AG09309 (cell line): ENCODE data around the gene GRIN2A.

Experiments
- DNase-seq: peaks from one replicate; pipeline ENCODE4 v3.0.0-alpha.2; 2010; ENCODE audit warnings: low read depth
- H3K4me3 ChIP-seq: 2 replicates; pipeline ENCODE4 v1.5.1; 2011; ENCODE audit warnings: mild to moderate bottlenecking, low read depth, low read length, moderate library complexity; ENCODE audit not compliant: control insufficient read depth
- TF ChIP-seq, protein P1 (sequence below): IDR thresholded peaks from 2 replicates; pipeline ENCODE4 v1.5.1; 2011; ENCODE audit warnings: mild to moderate bottlenecking, low read depth, low read length, inconsistent platforms; ENCODE audit not compliant: insufficient read depth, control insufficient read depth; ENCODE audit errors: missing control alignments

The GRIN2A gene

DNA sequence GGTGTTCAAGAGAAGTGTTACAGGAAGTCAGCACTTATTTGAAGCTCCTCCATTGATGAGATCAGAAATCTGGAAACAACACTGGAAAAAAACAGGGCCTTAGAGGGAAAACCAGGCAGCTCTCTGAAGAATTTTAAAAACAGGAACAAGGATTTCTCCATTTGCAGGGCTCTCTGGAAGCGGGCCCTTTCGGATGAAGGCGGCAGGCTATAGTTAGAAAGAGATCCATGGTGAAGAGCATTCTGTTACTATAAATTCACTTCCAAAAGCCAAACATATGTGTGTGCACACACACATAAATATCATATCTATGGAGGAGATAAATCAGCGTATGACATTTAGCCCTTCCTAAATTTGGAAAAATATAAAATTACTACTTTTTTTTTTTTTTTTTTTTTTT lies 42.6 kb upstream of the GRIN2A start:
- no peak for DNase-seq
- H3K4me3 ChIP-seq = no peak overlapping the region
- TF ChIP-seq, protein P1, sequence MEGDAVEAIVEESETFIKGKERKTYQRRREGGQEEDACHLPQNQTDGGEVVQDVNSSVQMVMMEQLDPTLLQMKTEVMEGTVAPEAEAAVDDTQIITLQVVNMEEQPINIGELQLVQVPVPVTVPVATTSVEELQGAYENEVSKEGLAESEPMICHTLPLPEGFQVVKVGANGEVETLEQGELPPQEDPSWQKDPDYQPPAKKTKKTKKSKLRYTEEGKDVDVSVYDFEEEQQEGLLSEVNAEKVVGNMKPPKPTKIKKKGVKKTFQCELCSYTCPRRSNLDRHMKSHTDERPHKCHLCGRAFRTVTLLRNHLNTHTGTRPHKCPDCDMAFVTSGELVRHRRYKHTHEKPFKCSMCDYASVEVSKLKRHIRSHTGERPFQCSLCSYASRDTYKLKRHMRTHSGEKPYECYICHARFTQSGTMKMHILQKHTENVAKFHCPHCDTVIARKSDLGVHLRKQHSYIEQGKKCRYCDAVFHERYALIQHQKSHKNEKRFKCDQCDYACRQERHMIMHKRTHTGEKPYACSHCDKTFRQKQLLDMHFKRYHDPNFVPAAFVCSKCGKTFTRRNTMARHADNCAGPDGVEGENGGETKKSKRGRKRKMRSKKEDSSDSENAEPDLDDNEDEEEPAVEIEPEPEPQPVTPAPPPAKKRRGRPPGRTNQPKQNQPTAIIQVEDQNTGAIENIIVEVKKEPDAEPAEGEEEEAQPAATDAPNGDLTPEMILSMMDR = no peak

DNA sequence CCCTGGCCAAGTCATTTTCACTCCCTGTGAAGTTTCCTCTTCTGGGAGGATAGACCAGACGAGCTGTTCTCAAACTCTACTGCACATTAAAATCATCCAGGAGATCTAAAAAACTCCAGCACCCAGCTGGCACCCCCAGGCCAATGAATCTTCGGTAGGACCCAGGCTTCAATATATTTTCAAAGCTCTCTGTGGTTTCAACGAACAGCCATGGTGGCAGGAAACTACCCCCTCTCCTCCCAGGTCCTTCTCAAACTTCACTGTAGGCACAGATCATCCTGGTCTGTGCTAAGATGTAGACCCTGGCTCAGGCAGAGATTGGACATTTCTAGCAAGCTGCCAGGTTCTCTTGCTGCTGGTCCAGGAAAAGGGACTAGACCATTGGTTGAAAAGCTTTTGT lies 38.7 kb upstream of the GRIN2A start:
- DNase-seq = no peak

DNA sequence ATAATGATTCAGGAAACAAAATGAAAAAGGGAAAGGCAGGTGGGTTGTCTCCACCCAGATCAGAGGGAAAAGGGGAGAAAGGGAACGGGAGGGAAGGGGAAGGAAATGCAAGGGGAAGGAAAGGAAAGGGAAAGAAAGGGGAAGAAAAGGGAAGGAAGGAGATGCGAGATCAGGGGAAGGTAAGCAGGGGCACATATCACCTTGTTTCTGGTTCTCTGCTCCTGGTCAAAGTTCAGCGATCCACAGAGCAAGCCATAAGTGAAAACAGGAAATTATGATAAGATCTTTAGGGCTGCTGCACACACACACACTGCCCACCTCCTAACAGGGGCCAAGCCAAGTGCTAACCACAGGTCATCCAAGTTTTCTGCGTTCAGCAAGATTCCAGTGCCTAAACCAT lies 37.5 kb upstream of the GRIN2A start:
- no peak for DNase-seq
- TF ChIP-seq, protein P1 = no peak
- no peak overlapping the region for H3K4me3 ChIP-seq

More for the DNA sequence above, 38.7 kb upstream of the GRIN2A start:
- H3K4me3 ChIP-seq = no peak overlapping the region
- TF ChIP-seq, protein P1 = no peak

DNA sequence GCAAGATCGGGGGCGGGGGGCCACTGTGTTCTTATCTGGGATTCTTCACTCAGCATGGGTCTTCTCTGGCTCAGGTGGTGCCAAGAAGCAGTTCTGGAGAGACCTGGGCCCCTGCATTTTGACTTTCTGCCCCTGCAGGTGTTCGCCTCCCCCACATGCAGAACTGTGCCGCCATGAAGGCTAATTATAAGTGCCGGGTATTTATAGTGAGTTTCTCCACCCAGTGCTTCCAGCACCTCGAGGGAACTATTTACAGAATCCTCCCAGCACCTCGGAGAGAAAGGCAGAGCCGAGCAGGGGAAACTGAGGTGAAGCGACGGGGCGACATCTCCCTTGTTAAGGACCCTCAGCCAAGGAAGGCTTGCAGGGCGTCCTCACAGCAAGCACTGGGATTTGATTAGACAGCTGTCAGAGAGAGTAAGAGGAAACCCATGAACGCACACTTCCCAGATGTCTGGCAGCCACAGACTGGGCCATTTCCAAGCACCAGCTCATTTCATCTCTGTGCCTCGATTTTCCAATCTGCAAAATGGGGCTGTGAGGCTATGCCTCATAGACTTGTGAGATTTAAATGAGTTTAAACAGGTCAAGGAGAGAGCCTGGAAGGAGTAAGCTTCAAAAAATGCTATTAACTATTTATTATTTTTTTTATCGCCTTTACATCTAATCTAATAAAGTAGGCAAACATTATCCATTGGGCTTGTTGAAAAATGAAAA lies 36.4 kb upstream of the GRIN2A start:
- TF ChIP-seq, protein P1 = no peak
- DNase-seq = no peak
- H3K4me3 ChIP-seq = no peak overlapping the region

DNA sequence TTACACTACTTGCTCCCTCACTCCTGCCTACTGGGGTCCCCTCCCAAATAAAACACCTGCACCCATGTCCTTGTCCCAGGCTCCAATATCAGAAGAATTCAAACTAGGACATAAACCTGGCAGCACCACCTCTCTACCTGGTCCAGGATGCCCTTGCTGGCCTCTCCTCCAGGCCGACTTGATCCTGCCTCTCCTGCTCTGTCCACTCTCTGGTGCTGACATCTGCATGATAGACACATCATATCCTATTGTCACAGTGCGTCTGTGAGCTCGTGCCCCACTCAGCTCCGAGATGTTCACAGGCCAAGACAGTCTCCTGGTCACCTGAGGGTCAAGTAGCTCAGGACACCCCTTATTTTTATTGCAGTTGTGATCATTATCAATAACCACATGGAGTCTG lies 31.5 kb upstream of the GRIN2A start:
- TF ChIP-seq, protein P1 = no peak
- H3K4me3 ChIP-seq = no peak overlapping the region
- no peak for DNase-seq

DNA sequence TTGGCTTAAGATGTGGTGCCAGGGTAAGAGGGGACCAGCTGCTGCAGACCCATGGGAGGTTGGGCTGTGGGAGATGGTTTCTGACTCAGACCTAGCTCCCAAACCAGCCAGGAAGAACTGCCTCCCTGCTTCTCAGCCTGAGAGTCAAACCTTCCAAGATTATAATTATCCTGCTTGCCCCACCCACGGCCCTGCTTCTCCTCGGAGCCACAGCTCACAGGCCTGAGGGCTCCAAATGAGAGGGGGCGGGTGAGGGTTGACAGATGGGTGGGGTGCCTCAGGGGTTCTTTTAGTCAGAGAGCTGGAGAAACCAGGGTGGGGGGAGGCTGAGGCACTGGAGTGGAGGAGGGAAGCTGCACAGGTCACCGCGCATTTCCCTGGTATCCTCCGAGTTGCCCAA lies 28.7 kb upstream of the GRIN2A start:
- no peak for DNase-seq
- H3K4me3 ChIP-seq = no peak overlapping the region
- TF ChIP-seq, protein P1 = no peak
